Panc1 (cell line): ENCODE measurements around the gene HS3ST3A1. TPM values are rescaled to one million over a fixed set of nuclear protein-coding genes. Genes with fewer than 3 reads are reported as not detected.

Experiments used
- ATAC-seq: fragments of 200-7000 bp; cut with Tn5 transposase; 2 replicates; pipeline ENCODE4 v1.9.1; 2020; ENCODE audit warnings: mild to moderate bottlenecking, moderate library complexity
- BruUV-seq: library from RNA; stranded (reverse); fragments of 400-500 nt; replicated peaks from 2 replicates; lab custom pipeline; 2021; lab: Mats Ljungman, UMichigan
- CTCF ChIA-PET: fragments of 300-600 bp; sonication (Branson Sonifier 250); formaldehyde crosslinking; loops from one replicate; lab custom pipeline; 2022; ENCODE audit warnings: antibody characterized with exemption; lab: Charles Lee
- POLR2A ChIA-PET: fragments of 300-600 bp; sonication (Branson Sonifier 250); formaldehyde crosslinking; loops from one replicate; lab custom pipeline; 2022; ENCODE audit warnings: antibody characterized with exemption; lab: Charles Lee
- DNase-seq: peaks from one replicate; pipeline ENCODE4 v3.0.0-alpha.2; 2010; ENCODE audit warnings: low read depth, low spot score
- H3K27ac ChIP-seq: 2 replicates; pipeline ENCODE4 v1.5.1; 2011; ENCODE audit warnings: mild to moderate bottlenecking, low read length, inconsistent platforms
- H3K27me3 ChIP-seq: fragments of 200-500 bp; sonication (Bioruptor generic); 2 replicates; pipeline ENCODE4 v1.6.0; 2014; ENCODE audit warnings: low read length, inconsistent platforms; ENCODE audit not compliant: control insufficient read depth, insufficient read depth
- H3K36me3 ChIP-seq: fragments of 200-500 bp; sonication (Bioruptor generic); 2 replicates; pipeline ENCODE4 v1.5.1; 2014; ENCODE audit warnings: inconsistent platforms, mild to moderate bottlenecking, low read length, moderate library complexity; ENCODE audit not compliant: control insufficient read depth, insufficient read depth
- H3K4me1 ChIP-seq: 2 replicates; pipeline ENCODE4 v1.5.1; 2011; ENCODE audit warnings: inconsistent platforms, mild to moderate bottlenecking, low read length, moderate library complexity; ENCODE audit not compliant: control insufficient read depth, insufficient read depth
- H3K4me3 ChIP-seq, 2 experiments: 2 replicates each; pipeline ENCODE4 v1.5.1; 2011 to 2012; ENCODE audit warnings: low read depth in 2 of 2, low read length in 2 of 2, mild to moderate bottlenecking in 2 of 2, inconsistent platforms in 1 of 2, moderate library complexity in 1 of 2
- H3K9me3 ChIP-seq: fragments of 200-500 bp; sonication (Bioruptor generic); 2 replicates; pipeline ENCODE4 v1.5.1; 2014; ENCODE audit warnings: low read depth, mild to moderate bottlenecking, inconsistent platforms, low read length, moderate library complexity; ENCODE audit not compliant: control insufficient read depth, insufficient read depth
- POLR2AphosphoS5 ChIP-seq: IDR thresholded peaks from 2 replicates; pipeline ENCODE4 v1.6.1; 2012; ENCODE audit warnings: mild to moderate bottlenecking, low read depth, low read length, moderate library complexity
- SIN3A ChIP-seq: IDR thresholded peaks from 2 replicates; pipeline ENCODE4 v1.6.1; 2012; ENCODE audit warnings: low read depth, mild to moderate bottlenecking, low read length, moderate library complexity, borderline replicate concordance; ENCODE audit not compliant: insufficient read depth
- TCF7L2 ChIP-seq: IDR thresholded peaks from 2 replicates; pipeline ENCODE4 v1.6.1; 2011; ENCODE audit warnings: mild to moderate bottlenecking, low read depth, low read length, inconsistent platforms
- in situ Hi-C: cut with HindIII; loops from 2 replicates; pipeline ENCODE4 v1.10.0; 2016; ENCODE audit warnings: low sequenced_read_pairs, low pct_unique_long_range_greater_than_20kb
- intact Hi-C: fragments of 100-400 bp; cut with micrococcal nuclease; formaldehyde crosslinking; loops from one replicate; pipeline ENCODE4 v1.10.0; 2022; ENCODE audit not compliant: unreplicated experiment
- total RNA-seq: library from RNA; stranded (reverse); gene quantifications from one replicate; pipeline ENCODE4 v1.2.1, GENCODE V29; 2021; ENCODE audit not compliant: unreplicated experiment
- TF ChIP-seq, protein P1 (sequence below): fragments of 450-650 bp; IDR thresholded peaks from 2 replicates; pipeline ENCODE4 v1.5.1; 2017; ENCODE audit warnings: mild to moderate bottlenecking
- TF ChIP-seq, protein P2 (sequence below), 2 experiments: IDR thresholded peaks; 2 replicates each; pipeline ENCODE4 v1.6.1; 2011 to 2012; ENCODE audit warnings: low read depth in 2 of 2, control low read depth in 1 of 2, low read length in 1 of 2, mild to moderate bottlenecking in 1 of 2, moderate library complexity in 1 of 2; ENCODE audit not compliant: insufficient read depth in 1 of 2

Gene HS3ST3A1
- total RNA-seq, 1 experiment from 2014 or later = 0.31 TPM

GRCh38 chr17:13475574-13476223 lies 126.0 kb downstream of the HS3ST3A1 start:
- BruUV-seq = no TSS peak
- Histone ChIP-seq H3K36me3 (no peaks in the 10 kb centered on the region), H3K9me3 (no peaks in the 10 kb centered on the region), H3K4me3 (no peak overlapping the region), H3K27me3 (no peaks in the 10 kb centered on the region), H3K27ac (no peak overlapping the region), H3K4me1 (no peaks in the 10 kb centered on the region)
- ChIA-PET POLR2A (no interaction called here), CTCF (no interaction called here)
- in situ Hi-C loops (no loop called here), intact Hi-C loops (no loop called here)
- TF ChIP-seq, protein P1, sequence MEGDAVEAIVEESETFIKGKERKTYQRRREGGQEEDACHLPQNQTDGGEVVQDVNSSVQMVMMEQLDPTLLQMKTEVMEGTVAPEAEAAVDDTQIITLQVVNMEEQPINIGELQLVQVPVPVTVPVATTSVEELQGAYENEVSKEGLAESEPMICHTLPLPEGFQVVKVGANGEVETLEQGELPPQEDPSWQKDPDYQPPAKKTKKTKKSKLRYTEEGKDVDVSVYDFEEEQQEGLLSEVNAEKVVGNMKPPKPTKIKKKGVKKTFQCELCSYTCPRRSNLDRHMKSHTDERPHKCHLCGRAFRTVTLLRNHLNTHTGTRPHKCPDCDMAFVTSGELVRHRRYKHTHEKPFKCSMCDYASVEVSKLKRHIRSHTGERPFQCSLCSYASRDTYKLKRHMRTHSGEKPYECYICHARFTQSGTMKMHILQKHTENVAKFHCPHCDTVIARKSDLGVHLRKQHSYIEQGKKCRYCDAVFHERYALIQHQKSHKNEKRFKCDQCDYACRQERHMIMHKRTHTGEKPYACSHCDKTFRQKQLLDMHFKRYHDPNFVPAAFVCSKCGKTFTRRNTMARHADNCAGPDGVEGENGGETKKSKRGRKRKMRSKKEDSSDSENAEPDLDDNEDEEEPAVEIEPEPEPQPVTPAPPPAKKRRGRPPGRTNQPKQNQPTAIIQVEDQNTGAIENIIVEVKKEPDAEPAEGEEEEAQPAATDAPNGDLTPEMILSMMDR = no peak
- TF ChIP-seq TCF7L2 (no peak), SIN3A (no peak), POLR2AphosphoS5 (no peak)
- TF ChIP-seq, protein P2, sequence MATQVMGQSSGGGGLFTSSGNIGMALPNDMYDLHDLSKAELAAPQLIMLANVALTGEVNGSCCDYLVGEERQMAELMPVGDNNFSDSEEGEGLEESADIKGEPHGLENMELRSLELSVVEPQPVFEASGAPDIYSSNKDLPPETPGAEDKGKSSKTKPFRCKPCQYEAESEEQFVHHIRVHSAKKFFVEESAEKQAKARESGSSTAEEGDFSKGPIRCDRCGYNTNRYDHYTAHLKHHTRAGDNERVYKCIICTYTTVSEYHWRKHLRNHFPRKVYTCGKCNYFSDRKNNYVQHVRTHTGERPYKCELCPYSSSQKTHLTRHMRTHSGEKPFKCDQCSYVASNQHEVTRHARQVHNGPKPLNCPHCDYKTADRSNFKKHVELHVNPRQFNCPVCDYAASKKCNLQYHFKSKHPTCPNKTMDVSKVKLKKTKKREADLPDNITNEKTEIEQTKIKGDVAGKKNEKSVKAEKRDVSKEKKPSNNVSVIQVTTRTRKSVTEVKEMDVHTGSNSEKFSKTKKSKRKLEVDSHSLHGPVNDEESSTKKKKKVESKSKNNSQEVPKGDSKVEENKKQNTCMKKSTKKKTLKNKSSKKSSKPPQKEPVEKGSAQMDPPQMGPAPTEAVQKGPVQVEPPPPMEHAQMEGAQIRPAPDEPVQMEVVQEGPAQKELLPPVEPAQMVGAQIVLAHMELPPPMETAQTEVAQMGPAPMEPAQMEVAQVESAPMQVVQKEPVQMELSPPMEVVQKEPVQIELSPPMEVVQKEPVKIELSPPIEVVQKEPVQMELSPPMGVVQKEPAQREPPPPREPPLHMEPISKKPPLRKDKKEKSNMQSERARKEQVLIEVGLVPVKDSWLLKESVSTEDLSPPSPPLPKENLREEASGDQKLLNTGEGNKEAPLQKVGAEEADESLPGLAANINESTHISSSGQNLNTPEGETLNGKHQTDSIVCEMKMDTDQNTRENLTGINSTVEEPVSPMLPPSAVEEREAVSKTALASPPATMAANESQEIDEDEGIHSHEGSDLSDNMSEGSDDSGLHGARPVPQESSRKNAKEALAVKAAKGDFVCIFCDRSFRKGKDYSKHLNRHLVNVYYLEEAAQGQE (IDR thresholded peaks at IDR 0.05; ENCODE audit: insufficient read depth in 1 of 2, low read depth in 2 of 2, low read length in 1 of 2) = no peak
- DNase-seq = no peak
- no peak for ATAC-seq

- ATAC-seq (no peak), DNase-seq (no peak)
- no peak for TF ChIP-seq SIN3A
- TF ChIP-seq, protein P2 (IDR thresholded peaks at IDR 0.05; ENCODE audit: insufficient read depth in 1 of 2, low read depth in 2 of 2, low read length in 1 of 2) = no peak
- no peak for TF ChIP-seq POLR2AphosphoS5
- intact Hi-C loops = no loop called here
- Histone ChIP-seq H3K4me1 (no peaks in the 10 kb centered on the region), H3K9me3 (no peaks in the 10 kb centered on the region), H3K27ac (no peak overlapping the region), H3K36me3 (no peaks in the 10 kb centered on the region), H3K4me3 (no peak overlapping the region), H3K27me3 (no peaks in the 10 kb centered on the region)
- ChIA-PET CTCF (no interaction called here), POLR2A (no interaction called here)
- no TSS peak for BruUV-seq
- in situ Hi-C loops = no loop called here
Measured at GRCh38 chr17:13474073-13474800, 127.5 kb downstream of the HS3ST3A1 start.
